Pancreas (tissue), 10 donors: ENCODE data around the gene BCAN. TPM values are rescaled to one million over a fixed set of nuclear protein-coding genes. Genes with fewer than 3 reads are reported as not detected.

Experiments used
- ATAC-seq, 4 donors: fragments of 200-7000 bp; cut with Tn5 transposase; one replicate each; pipeline versions ENCODE4 v1.8.0 to v1.9.1; 2020; ENCODE audit warnings: mild to moderate bottlenecking in 4 of 4, moderate library complexity in 4 of 4
- DNase-seq, 6 donors: peaks; one replicate each; pipeline ENCODE4 v3.0.0-alpha.2; 2020
- FAIRE-seq: peaks from 2 replicates; lab custom pipeline; 2012; peaks lifted over from hg19 to GRCh38; lab: Jason Lieb, UNC
- H3K27ac ChIP-seq, 4 donors: fragments of 200-600 bp; sonication (generic); 1 replicate in 3 of 4; 2 replicates in 1 of 4; pipeline versions ENCODE4 v1.5.0 to v1.8.0; 2020
- H3K27me3 ChIP-seq, 4 donors: fragments of 200-600 bp; one replicate each; pipeline ENCODE4 v1.8.0; 2021
- H3K36me3 ChIP-seq, 3 donors: fragments of 200-600 bp; sonication (generic) in 1 of 3; one replicate each; pipeline versions ENCODE4 v1.5.0 to v1.8.0; 2020 to 2021
- H3K4me1 ChIP-seq, 3 donors: fragments of 200-600 bp; one replicate each; pipeline ENCODE4 v1.8.0; 2021
- H3K4me3 ChIP-seq, 4 donors: fragments of 200-600 bp; sonication (generic) in 2 of 4; one replicate each; pipeline versions ENCODE4 v1.5.0 to v1.8.0; 2020 to 2021
- H3K9me3 ChIP-seq, 4 donors: fragments of 200-600 bp; one replicate each; pipeline ENCODE4 v1.8.0; 2021
- CTCF ChIP-seq, 4 donors: fragments of 200-600 bp; sonication (generic) in 3 of 4; IDR thresholded peaks; one replicate each; pipeline versions ENCODE4 v1.5.0 to v1.8.0; 2021; ENCODE audit warnings: antibody characterized with exemption in 4 of 4
- whole genome bisulfite sequencing, 2 donors: extraction: QIAGEN DNeasy Blood & Tissue Kit; methylation state at CpG; one replicate each; pipeline ENCODE4 v1.1.7; 2013; 5-methylcytosine and 5-hydroxymethylcytosine counted together
- intact Hi-C, 3 donors: fragments of 100-400 bp; cut with DNase I; formaldehyde crosslinking; loops; one replicate each; pipeline versions ENCODE4 v1.11.1 to v1.14.2; 2022
- polyA plus RNA-seq, 2 donors: library from polyadenylated mRNA; stranded (reverse); fragments of 200-250 nt; gene quantifications; one replicate each; pipeline ENCODE4 v1.2.3, GENCODE V29; 2013
- total RNA-seq, 6 donors: library from RNA; stranded (reverse); fragmentation: NEBNext Ultra II Directional in 4 of 6; extraction: Animal tissue kit (Norgen Biotek cat#: 25700) in 4 of 6; gene quantifications; one replicate each; pipeline versions ENCODE4 v1.2.1 to v1.2.4, GENCODE V29; 2021 to 2023
- donor health status: healthy with polysubstance abuse.
- donor health status: DM: no; HTN: no; CAD: no; lungs with moderate emphysema.
- donor health status: DM: no; HTN: no; CAD: no.
- donor health status: control.
- donor health status: control.
- donor health status: Bipolar disorder and iron deficiency.
- donor health status: DM: yes; HTN: yes; CAD: no.
- donor health status: DM: no; HTN: no; CAD: no.
- donor health status: DM: no; HTN: no; CAD: no.
- donor health status: DM: yes; HTN: yes; CAD: no.

The BCAN gene
- total and polyA plus RNA-seq, 8 donors = 0.12 TPM; not detected in 7

- Histone ChIP-seq H3K36me3 (no peaks in the 10 kb centered on the region), H3K27ac (no peak overlapping the region), H3K4me1 (peaks cover 4 to 14% (median 5%) of the 10 kb centered on the region in 3 donors), H3K9me3 (no peaks in the 10 kb centered on the region), H3K27me3 (peaks cover 0 to 32% (median 6%) of the 10 kb centered on the region in 4 donors), H3K4me3 (no peak overlapping the region)
- no peak for DNase-seq
- intact Hi-C loops = loop anchor here in 1 of 3 donors (5.0 kb wide), 1 partner anchor 35 kb away; no protein-coding TSS in a partner anchor
- no peak for FAIRE-seq
- no peak for ATAC-seq
- no peak for TF ChIP-seq CTCF (IDR thresholded peaks at IDR 0.05)
- WGBS, 2 donors = 64 to 74% methylated on average over 6 of the region's 6 CpGs
These were observed 19.2 kb upstream of the BCAN start for GRCh38 chr1:156622581-156623297.

- peak in 4 of 6 donors; percentile 34 to 81 (median 66) for DNase-seq
- intact Hi-C loops = loop anchor here in 2 of 3 donors (2.0 to 5.0 kb wide), 2 partner anchors 33 to 35 kb away; no protein-coding TSS in a partner anchor
- H3K27me3 ChIP-seq = peaks cover 0 to 32% (median 6%) of the 10 kb centered on the region in 4 donors
- H3K27ac ChIP-seq = no peak overlapping the region
- no peak for TF ChIP-seq CTCF (IDR thresholded peaks at IDR 0.05)
- peaks cover 4 to 14% (median 5%) of the 10 kb centered on the region in 3 donors for H3K4me1 ChIP-seq
- H3K36me3 ChIP-seq = no peaks in the 10 kb centered on the region
- H3K4me3 ChIP-seq = peak overlapping the region in 3 of 4 donors; percentile 3 to 45 (median 13)
- WGBS, 2 donors = 2 to 3% methylated on average over 60 to 87 of the region's 87 CpGs
- H3K9me3 ChIP-seq = no peaks in the 10 kb centered on the region
- peak; percentile 51 to 79 (median 74) for ATAC-seq
- FAIRE-seq = no peak
These were observed 17.7 kb upstream of the BCAN start for GRCh38 chr1:156623946-156624813.

- Histone ChIP-seq H3K27ac (no peak overlapping the region), H3K27me3 (peaks cover 0 to 32% (median 6%) of the 10 kb centered on the region in 4 donors), H3K36me3 (no peaks in the 10 kb centered on the region), H3K4me1 (peaks cover 4 to 14% (median 5%) of the 10 kb centered on the region in 3 donors), H3K4me3 (peak overlapping the region in 2 of 4 donors; percentile 13 to 45), H3K9me3 (no peaks in the 10 kb centered on the region)
- FAIRE-seq (no peak), DNase-seq (peak in 2 of 6 donors; percentile 60 to 70), ATAC-seq (peak in 2 of 4 donors; percentile 7 to 8)
- intact Hi-C loops = loop anchor here in 2 of 3 donors (2.0 to 5.0 kb wide), 3 partner anchors 32 to 248 kb away; no protein-coding TSS in a partner anchor
- 2 to 3% methylated on average over 44 to 54 of the region's 55 CpGs for WGBS, 2 donors
- no peak for TF ChIP-seq CTCF (IDR thresholded peaks at IDR 0.05)
These were observed 17.0 kb upstream of the BCAN start for GRCh38 chr1:156624814-156625435.

- peak in 3 of 4 donors; percentile 73 to 78 (median 74) for ATAC-seq
- WGBS, 2 donors = 3% methylated on average over 42 to 45 of the region's 45 CpGs
- intact Hi-C loops = loop anchor here in 1 of 3 donors (2.0 to 5.0 kb wide), 2 partner anchors 33 to 248 kb away; no protein-coding TSS in a partner anchor
- Histone ChIP-seq H3K27me3 (peaks cover 0 to 32% (median 6%) of the 10 kb centered on the region in 4 donors), H3K27ac (no peak overlapping the region), H3K9me3 (no peaks in the 10 kb centered on the region), H3K4me3 (peak overlapping the region in 1 of 4 donors; percentile 45), H3K36me3 (no peaks in the 10 kb centered on the region), H3K4me1 (peaks cover 4 to 14% (median 5%) of the 10 kb centered on the region in 3 donors)
- DNase-seq = peak in 5 of 6 donors; percentile 21 to 88 (median 70)
- no peak for FAIRE-seq
- peak; percentile 50 to 75 (median 68) for TF ChIP-seq CTCF (IDR thresholded peaks at IDR 0.05)
These were observed 16.4 kb upstream of the BCAN start for GRCh38 chr1:156625436-156626078.
